HL-60 (cell line): Measurements from ENCODE around the gene VPS13D.

Experiments
- DNase-seq, 2 experiments: peaks; one replicate each; pipeline ENCODE4 v3.0.0-alpha.2; 2010 to 2020; ENCODE audit warnings: low read depth in 1 of 2, low spot score in 1 of 2
- H3K27ac ChIP-seq: fragments of 250-450 bp; sonication (Bioruptor Pico); replicated peaks from 2 replicates; pipeline ENCODE4 v1.5.1; 2020; ENCODE audit warnings: mild to moderate bottlenecking, moderate library complexity
- H3K27me3 ChIP-seq: fragments of 250-450 bp; sonication (Bioruptor Pico); 2 replicates; pipeline ENCODE4 v1.5.1; 2021; ENCODE audit warnings: mild to moderate bottlenecking, moderate library complexity; ENCODE audit not compliant: insufficient read depth, poor library complexity, severe bottlenecking
- H3K4me3 ChIP-seq: replicated peaks from 2 replicates; pipeline ENCODE4 v1.5.1; 2011; ENCODE audit warnings: mild to moderate bottlenecking, control low read depth, low read length; ENCODE audit not compliant: insufficient read depth
- CTCF ChIP-seq: IDR thresholded peaks from one replicate; pipeline ENCODE4 v1.5.1; 2011; ENCODE audit warnings: low read length, control low read depth, inconsistent platforms; ENCODE audit not compliant: insufficient read depth
- GABPA ChIP-seq: IDR thresholded peaks from 2 replicates; pipeline ENCODE4 v1.6.1; 2012; ENCODE audit warnings: low read depth
- POLR2AphosphoS5 ChIP-seq: IDR thresholded peaks from 2 replicates; pipeline ENCODE4 v1.6.1; 2012; ENCODE audit warnings: low read depth
- REST ChIP-seq: IDR thresholded peaks from 2 replicates; pipeline ENCODE4 v1.6.1; 2012; ENCODE audit warnings: low read depth; ENCODE audit not compliant: insufficient replicate concordance
- SPI1 ChIP-seq: IDR thresholded peaks from 2 replicates; pipeline ENCODE4 v1.6.1; 2012; ENCODE audit warnings: low read depth, mild to moderate bottlenecking, borderline replicate concordance

VPS13D gene

GRCh38 chr1:12505639-12506280 lies 275.9 kb downstream of the VPS13D start:
- H3K27me3 ChIP-seq = no peaks in the 10 kb centered on the region
- no peak overlapping the region for H3K27ac ChIP-seq
- no peak for TF ChIP-seq GABPA
- TF ChIP-seq CTCF = no peak
- no peak for TF ChIP-seq SPI1
- TF ChIP-seq POLR2AphosphoS5 = no peak
- TF ChIP-seq REST = no peak
- no peak for DNase-seq
- H3K4me3 ChIP-seq = no peak overlapping the region

- TF ChIP-seq SPI1 (no peak), POLR2AphosphoS5 (no peak), CTCF (no peak), REST (no peak), GABPA (no peak)
- Histone ChIP-seq H3K4me3 (no peak overlapping the region), H3K27ac (no peak overlapping the region), H3K27me3 (no peaks in the 10 kb centered on the region)
- DNase-seq = no peak
Observed at GRCh38 chr1:12506281-12507280, 276.8 kb downstream of the VPS13D start.

GRCh38 chr1:12507631-12508030 lies 277.8 kb downstream of the VPS13D start:
- TF ChIP-seq SPI1 (no peak), REST (no peak), CTCF (no peak), POLR2AphosphoS5 (no peak), GABPA (no peak)
- DNase-seq = no peak
- Histone ChIP-seq H3K27ac (no peak overlapping the region), H3K4me3 (no peak overlapping the region), H3K27me3 (no peaks in the 10 kb centered on the region)
